HCT116 (cell line): ENCODE measurements around the gene EIF6. TPM values are rescaled to one million over a fixed set of nuclear protein-coding genes. Genes with fewer than 3 reads are reported as not detected.

Experiments used
- ATAC-seq: fragments of 200-7000 bp; cut with Tn5 transposase; 2 replicates; pipeline ENCODE4 v1.9.1; 2020; ENCODE audit warnings: mild to moderate bottlenecking, moderate library complexity
- BruUV-seq: library from RNA; stranded (reverse); fragments of 400-500 nt; replicated peaks from 2 replicates; lab custom pipeline; 2021; lab: Mats Ljungman, UMichigan
- CTCF ChIA-PET: fragments of 300-600 bp; sonication (Branson Sonifier 250); formaldehyde crosslinking; loops from one replicate; lab custom pipeline; 2021; ENCODE audit warnings: antibody characterized with exemption; lab: Charles Lee
- POLR2A ChIA-PET: fragments of 300-600, 350-600 bp; sonication (Branson Sonifier 250); formaldehyde crosslinking; loops from one replicate; lab custom pipeline; 2021; ENCODE audit warnings: antibody characterized with exemption; lab: Charles Lee
- RAD21 ChIA-PET, 2 experiments: fragments of 300-600 bp; sonication (Branson Sonifier 250); formaldehyde crosslinking; loops; one replicate each; lab custom pipeline; 2023; ENCODE audit warnings: low total read pairs in 2 of 2; ENCODE audit not compliant: uncharacterized antibody in 2 of 2, unreplicated experiment in 2 of 2, low non-redundant PET in 1 of 2; lab: Charles Lee
- DNase-seq: peaks from one replicate; pipeline ENCODE4 v3.0.0-alpha.2; 2010; ENCODE audit warnings: low read depth, low spot score
- H2AFZ ChIP-seq: fragments of 200-600 bp; shearing (Covaris generic), sonication (generic); 2 replicates; pipeline ENCODE4 v1.6.1; 2017; ENCODE audit warnings: low read depth, mixed run types, mixed read lengths, antibody characterized with exemption, low read length; ENCODE audit not compliant: poor library complexity, severe bottlenecking
- H3K27ac ChIP-seq: 2 replicates; pipeline ENCODE4 v1.5.1; 2012; ENCODE audit warnings: low read depth, low read length
- H3K27me3 ChIP-seq: fragments of 200-600 bp; sonication (generic); 2 replicates; pipeline ENCODE4 v1.6.1; 2016; ENCODE audit warnings: mixed run types, low read length, mixed read lengths; ENCODE audit not compliant: insufficient read depth
- H3K36me3 ChIP-seq, 2 experiments: fragments of 200-500 bp in 1 of 2; fragments of 200-600 bp in 1 of 2; sonication (Bioruptor generic) in 1 of 2; sonication (generic) in 1 of 2; 2 replicates each; pipeline versions ENCODE4 v1.5.1 to v1.6.1; 2014 to 2016; ENCODE audit warnings: low read length in 2 of 2, inconsistent platforms in 1 of 2, mixed read lengths in 1 of 2, mixed run types in 1 of 2; ENCODE audit not compliant: insufficient read depth in 2 of 2, control insufficient read depth in 1 of 2
- H3K4me1 ChIP-seq, 2 experiments: fragments of 200-600 bp in 1 of 2; sonication (generic) in 1 of 2; 2 replicates each; pipeline versions ENCODE4 v1.5.1 to v1.6.1; 2012 to 2017; ENCODE audit warnings: low read length in 2 of 2, inconsistent platforms in 1 of 2, mild to moderate bottlenecking in 1 of 2, mixed read lengths in 1 of 2, mixed run types in 1 of 2, moderate library complexity in 1 of 2; ENCODE audit not compliant: insufficient read depth in 2 of 2, control insufficient read depth in 1 of 2
- H3K4me2 ChIP-seq: fragments of 200-600 bp; sonication (generic); 2 replicates; pipeline ENCODE4 v1.6.1; 2017; ENCODE audit warnings: mixed run types, low read length, mixed read lengths
- H3K4me3 ChIP-seq, 2 experiments: fragments of 200-600 bp in 1 of 2; sonication (generic) in 1 of 2; replicated peaks in 1 of 2; 2 replicates each; pipeline ENCODE4 v1.5.1; 2011 to 2016; ENCODE audit warnings: low read length in 2 of 2, control low read depth in 1 of 2, low read depth in 1 of 2, mild to moderate bottlenecking in 1 of 2, mixed read lengths in 1 of 2, mixed run types in 1 of 2
- H3K79me2 ChIP-seq: fragments of 200-600 bp; sonication (generic); 2 replicates; pipeline ENCODE4 v1.6.1; 2017; ENCODE audit warnings: mild to moderate bottlenecking, mixed run types, low read length, moderate library complexity, mixed read lengths; ENCODE audit not compliant: insufficient read depth
- H3K9ac ChIP-seq: fragments of 200-600 bp; sonication (generic); 2 replicates; pipeline ENCODE4 v1.6.1; 2016; ENCODE audit warnings: low read length, mixed read lengths
- H3K9me2 ChIP-seq: fragments of 200-600 bp; sonication (generic), shearing (Covaris generic); 2 replicates; pipeline ENCODE4 v1.6.1; 2017; ENCODE audit warnings: mixed run types, mild to moderate bottlenecking, moderate library complexity; ENCODE audit not compliant: insufficient read depth
- H3K9me3 ChIP-seq, 2 experiments: fragments of 200-500 bp in 1 of 2; fragments of 200-600 bp in 1 of 2; sonication (Bioruptor generic) in 1 of 2; sonication (generic) in 1 of 2; 2 replicates each; pipeline ENCODE4 v1.6.1; 2014 to 2017; ENCODE audit warnings: low read length in 2 of 2, mixed read lengths in 2 of 2, inconsistent platforms in 1 of 2, low read depth in 1 of 2, mild to moderate bottlenecking in 1 of 2, mixed run types in 1 of 2, moderate library complexity in 1 of 2; ENCODE audit not compliant: control insufficient read depth in 1 of 2, insufficient read depth in 1 of 2
- H4K20me1 ChIP-seq: fragments of 200-600 bp; sonication (generic), shearing (Covaris generic); 2 replicates; pipeline ENCODE4 v1.6.1; 2017; ENCODE audit warnings: mixed run types, mild to moderate bottlenecking, moderate library complexity; ENCODE audit not compliant: insufficient read depth
- ATF3 ChIP-seq: IDR thresholded peaks from 2 replicates; pipeline ENCODE4 v1.6.1; 2012
- CBX3 ChIP-seq: IDR thresholded peaks from 2 replicates; pipeline ENCODE4 v1.6.1; 2012; ENCODE audit warnings: low read depth
- CTCF ChIP-seq, 3 experiments: fragments of 200-600 bp in 1 of 3; sonication (generic) in 1 of 3; IDR thresholded peaks in 2 of 3; conservative IDR thresholded peaks in 1 of 3; 2 replicates each; pipeline ENCODE4 v1.5.1; 2012 to 2017; ENCODE audit warnings: low read depth in 2 of 3, low read length in 2 of 3, antibody characterized with exemption in 1 of 3, borderline replicate concordance in 1 of 3, control low read depth in 1 of 3, mild to moderate bottlenecking in 1 of 3, mixed read lengths in 1 of 3, mixed run types in 1 of 3, moderate library complexity in 1 of 3; ENCODE audit not compliant: insufficient read depth in 1 of 3
- EGR1 ChIP-seq: IDR thresholded peaks from 2 replicates; pipeline ENCODE4 v1.6.1; 2012; ENCODE audit warnings: low read depth
- ELF1 ChIP-seq: IDR thresholded peaks from 2 replicates; pipeline ENCODE4 v1.6.1; 2012; ENCODE audit warnings: low read depth, borderline replicate concordance
- EZH2phosphoT487 ChIP-seq: fragments of 200-600 bp; IDR thresholded peaks from 2 replicates; pipeline ENCODE4 v1.6.1; 2018; ENCODE audit warnings: antibody characterized with exemption, borderline replicate concordance
- JUND ChIP-seq: IDR thresholded peaks from 2 replicates; pipeline ENCODE4 v1.6.1; 2012
- POLR2A ChIP-seq: IDR thresholded peaks from 2 replicates; pipeline ENCODE4 v1.7.0; 2011; ENCODE audit warnings: borderline replicate concordance; ENCODE audit not compliant: insufficient read depth, insufficient read length; ENCODE audit errors: extremely low read depth
- POLR2AphosphoS5 ChIP-seq: IDR thresholded peaks from 2 replicates; pipeline ENCODE4 v1.6.1; 2011; ENCODE audit warnings: mild to moderate bottlenecking, low read depth, low read length, moderate library complexity
- RAD21 ChIP-seq: IDR thresholded peaks from 2 replicates; pipeline ENCODE4 v1.6.1; 2012; ENCODE audit warnings: low read depth, mild to moderate bottlenecking
- SIN3A ChIP-seq: IDR thresholded peaks from 2 replicates; pipeline ENCODE4 v1.6.1; 2012; ENCODE audit warnings: low read depth
- SP1 ChIP-seq: IDR thresholded peaks from 2 replicates; pipeline ENCODE4 v1.6.1; 2012; ENCODE audit warnings: low read depth
- ZFX ChIP-seq: fragments of 450-650 bp; IDR thresholded peaks from 2 replicates; pipeline ENCODE4 v1.6.1; 2017
- intact Hi-C: fragments of 100-400 bp; cut with micrococcal nuclease; formaldehyde crosslinking; loops from 2 replicates; pipeline ENCODE4 v1.10.0; 2022
- total RNA-seq: library from RNA; stranded (reverse); gene quantifications from one replicate; pipeline ENCODE4 v1.2.1, GENCODE V29; 2021; ENCODE audit not compliant: unreplicated experiment
- TF ChIP-seq, protein P1 (sequence below): IDR thresholded peaks from 2 replicates; pipeline ENCODE4 v1.6.1; 2012

Gene EIF6
- total RNA-seq, 1 experiment from 2014 or later, result 209 TPM

- peaks cover 47 to 59% of the 10 kb centered on the region in 2 experiments for H3K4me1 ChIP-seq
- H3K9ac ChIP-seq, result no peak overlapping the region
- ChIA-PET RAD21 (interaction anchor here in 1 of 2 experiments (1.5 to 4.3 kb wide), 2 partner anchors 18 to 25 kb away, joined by 4 to 26 read pairs; no protein-coding TSS in a partner anchor), POLR2A (interaction anchor here (1.0 to 1.3 kb wide), 2 partner anchors 11 to 24 kb away, joined by 5 read pairs; no protein-coding TSS in a partner anchor), CTCF (interaction anchor here (0.6 to 4.6 kb wide), 19 partner anchors 9 to 1143 kb away, joined by 3 to 108 read pairs (median 4); partner anchors contain the start of gene EIF6)
- H3K79me2 ChIP-seq, result no peaks in the 10 kb centered on the region
- peak; percentile 80 for TF ChIP-seq RAD21
- TF ChIP-seq CTCF (IDR thresholded peaks at IDR 0.05 in 2 of 3, conservative IDR thresholded peaks at IDR 0.05 in 1 of 3; ENCODE audit: borderline replicate concordance in 1 of 3, insufficient read depth in 1 of 3, low read depth in 2 of 3, low read length in 2 of 3), result peak; percentile 83 to 98 (median 90)
- no peak for TF ChIP-seq SIN3A
- ATAC-seq, result peak; percentile 83
- no peaks in the 10 kb centered on the region for H4K20me1 ChIP-seq
- H3K9me2 ChIP-seq, result no peaks in the 10 kb centered on the region
- H3K4me3 ChIP-seq, result no peak overlapping the region
- BruUV-seq, result no TSS peak
- H3K27me3 ChIP-seq, result no peaks in the 10 kb centered on the region
- H2AFZ ChIP-seq, result no peak overlapping the region
- peak overlapping the region; percentile 5 for H3K4me2 ChIP-seq
- no peak for DNase-seq
- intact Hi-C loops, result loop anchor here (1.0 kb wide), 1 partner anchor 25 kb away; no protein-coding TSS in a partner anchor
- H3K27ac ChIP-seq, result no peak overlapping the region
- no peaks in the 10 kb centered on the region for H3K9me3 ChIP-seq
- H3K36me3 ChIP-seq, result no peaks in the 10 kb centered on the region
Measured at GRCh38 chr20:35329435-35330139, 45.0 kb upstream of the EIF6 start.

GRCh38 chr20:35328689-35329088, 44.1 kb upstream of the EIF6 start:
- Histone ChIP-seq H3K79me2 (no peaks in the 10 kb centered on the region), H3K36me3 (no peaks in the 10 kb centered on the region), H3K9me3 (no peaks in the 10 kb centered on the region), H3K4me3 (no peak overlapping the region), H4K20me1 (no peaks in the 10 kb centered on the region), H3K4me1 (peaks cover 47 to 61% of the 10 kb centered on the region in 2 experiments), H3K9me2 (no peaks in the 10 kb centered on the region), H3K4me2 (0 out of 2 replicates have a peak overlapping the region, but pooled peaks have one; percentile 5), H3K9ac (0 out of 2 replicates have a peak overlapping the region, but pooled peaks have one; percentile 2), H3K27ac (no peak overlapping the region), H3K27me3 (no peaks in the 10 kb centered on the region), H2AFZ (no peak overlapping the region)
- BruUV-seq, result no TSS peak
- no peak for TF ChIP-seq EZH2phosphoT487
- no peak for TF ChIP-seq ZFX
- no peak for TF ChIP-seq SP1
- no peak for TF ChIP-seq JUND
- TF ChIP-seq ATF3, result no peak
- TF ChIP-seq POLR2AphosphoS5, result no peak
- no peak for TF ChIP-seq CBX3
- TF ChIP-seq EGR1, result no peak
- TF ChIP-seq ELF1, result no peak
- TF ChIP-seq CTCF (IDR thresholded peaks at IDR 0.05 in 2 of 3, conservative IDR thresholded peaks at IDR 0.05 in 1 of 3; ENCODE audit: borderline replicate concordance in 1 of 3, insufficient read depth in 1 of 3, low read depth in 2 of 3, low read length in 2 of 3), result no peak
- no peak for TF ChIP-seq POLR2A
- TF ChIP-seq SIN3A, result no peak
- TF ChIP-seq, protein P1, sequence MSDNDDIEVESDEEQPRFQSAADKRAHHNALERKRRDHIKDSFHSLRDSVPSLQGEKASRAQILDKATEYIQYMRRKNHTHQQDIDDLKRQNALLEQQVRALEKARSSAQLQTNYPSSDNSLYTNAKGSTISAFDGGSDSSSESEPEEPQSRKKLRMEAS, result no peak
- ChIA-PET CTCF (interaction anchor here (0.6 to 4.6 kb wide), 11 partner anchors 8 to 184 kb away, joined by 3 to 108 read pairs (median 5); partner anchors contain the start of gene EIF6), RAD21 (interaction anchor here in 1 of 2 experiments (1.5 to 4.3 kb wide), 2 partner anchors 18 to 24 kb away, joined by 4 to 26 read pairs; no protein-coding TSS in a partner anchor), POLR2A (interaction anchor here (1.0 to 1.3 kb wide), 2 partner anchors 10 to 23 kb away, joined by 5 read pairs; no protein-coding TSS in a partner anchor)
- no peak for ATAC-seq
- intact Hi-C loops, result loop anchor here (1.0 kb wide), 1 partner anchor 24 kb away; no protein-coding TSS in a partner anchor
- no peak for DNase-seq
